ENCODE data around the gene ZAR1.

ZAR1 gene

GRCh38 chr4:48483777-48484493 lies 6.1 kb upstream of the ZAR1 start:
- ChIA-PET POLR2A (no interaction called here), CTCF (no interaction called here)
- no peak for DNase-seq (ENCODE audit: low read depth, low spot score)
- H3K4me3 ChIP-seq (ENCODE audit: low read depth, low read length): no peak overlapping the region
- no peak for TF ChIP-seq CTCF (IDR thresholded peaks at IDR 0.05; ENCODE audit: insufficient read depth, low read length, missing control alignments)

- no peak overlapping the region for H3K4me3 ChIP-seq (ENCODE audit: low read depth, low read length)
- no peak for TF ChIP-seq CTCF (IDR thresholded peaks at IDR 0.05; ENCODE audit: insufficient read depth, low read length, missing control alignments)
- ChIA-PET POLR2A (no interaction called here), CTCF (interaction anchor here (1.0 kb wide), 1 partner anchor 8 kb away, joined by 3 read pairs; no protein-coding TSS in a partner anchor)
- no peak for DNase-seq (ENCODE audit: low read depth, low spot score)
Measured at GRCh38 chr4:48484494-48485168, 5.4 kb upstream of the ZAR1 start.

- H3K4me3 ChIP-seq (ENCODE audit: low read depth, low read length): no peak overlapping the region
- no peak for TF ChIP-seq CTCF (IDR thresholded peaks at IDR 0.05; ENCODE audit: insufficient read depth, low read length, missing control alignments)
- ChIA-PET CTCF (interaction anchor here (1.3 kb wide), 1 partner anchor 56 kb away, joined by 3 read pairs; no protein-coding TSS in a partner anchor), POLR2A (no interaction called here)
- DNase-seq (ENCODE audit: low read depth, low spot score): no peak
Measured at GRCh38 chr4:48489683-48490011, 405 bp upstream of the ZAR1 start.

GRCh38 chr4:48490680-48491513 lies 845 bp downstream of the ZAR1 start:
- no peak for DNase-seq (ENCODE audit: low read depth, low spot score)
- CTCF ChIA-PET: interaction anchor here (1.3 kb wide), 1 partner anchor 55 kb away, joined by 3 read pairs; no protein-coding TSS in a partner anchor
- no peak overlapping the region for H3K4me3 ChIP-seq (ENCODE audit: low read depth, low read length)
- POLR2A ChIA-PET: no interaction called here
- no peak for TF ChIP-seq CTCF (IDR thresholded peaks at IDR 0.05; ENCODE audit: insufficient read depth, low read length, missing control alignments)

- ChIA-PET POLR2A (no interaction called here), CTCF (no interaction called here)
- H3K4me3 ChIP-seq (ENCODE audit: low read depth, low read length): no peak overlapping the region
- no peak for DNase-seq (ENCODE audit: low read depth, low spot score)
- no peak for TF ChIP-seq CTCF (IDR thresholded peaks at IDR 0.05; ENCODE audit: insufficient read depth, low read length, missing control alignments)
Measured at GRCh38 chr4:48491514-48492176, 1.6 kb downstream of the ZAR1 start.

All from AG04449 (cell line).